Activated T-cell treated with anti-CD3 and anti-CD28 coated beads for 4 hours (primary cell): ENCODE data around the gene TTLL9.

Experiments
- DNase-seq: peaks from one replicate; pipeline ENCODE4 v3.0.0-alpha.2; 2020

TTLL9 gene

GRCh38 chr20:31859266-31859997, 11.0 kb upstream of the TTLL9 start:
- no peak for DNase-seq

DNA sequence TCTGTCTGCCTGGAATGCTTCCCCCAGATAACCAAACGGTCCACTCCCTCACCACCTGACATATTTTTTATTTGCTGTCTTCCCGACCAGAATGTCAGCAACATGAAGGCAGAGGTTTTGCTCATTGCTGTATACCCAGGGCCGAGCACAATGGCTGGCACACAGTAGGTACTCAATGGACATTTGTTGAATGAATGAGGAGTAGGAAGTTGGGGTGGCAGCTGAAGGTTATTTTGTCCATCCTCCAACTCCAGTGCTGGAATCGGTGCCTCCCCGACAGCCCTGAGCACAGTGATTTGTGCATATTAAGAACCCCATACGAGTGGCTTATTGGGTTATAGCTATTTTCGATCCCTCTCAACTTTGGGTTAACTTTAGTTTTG, 10.4 kb upstream of the TTLL9 start:
- no peak for DNase-seq

- no peak for DNase-seq
Measured at GRCh38 chr20:31860390-31861134, 9.9 kb upstream of the TTLL9 start.

DNA sequence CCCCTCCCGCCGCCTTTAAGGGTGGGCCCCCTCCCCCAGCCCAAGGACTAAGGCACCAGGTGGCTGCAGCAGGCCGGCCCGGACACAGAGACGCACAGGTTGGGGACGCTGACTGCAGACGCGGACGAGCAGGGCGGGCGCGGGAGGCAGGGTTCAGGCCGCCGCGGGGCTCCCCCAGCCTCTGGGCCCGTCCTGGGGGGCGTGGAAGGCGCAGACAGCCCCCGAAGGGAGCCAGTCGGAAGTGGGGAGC, 9.4 kb upstream of the TTLL9 start:
- DNase-seq: no peak

- DNase-seq: peak; percentile 48
Measured at GRCh38 chr20:31861385-31862156, 8.9 kb upstream of the TTLL9 start.

DNA sequence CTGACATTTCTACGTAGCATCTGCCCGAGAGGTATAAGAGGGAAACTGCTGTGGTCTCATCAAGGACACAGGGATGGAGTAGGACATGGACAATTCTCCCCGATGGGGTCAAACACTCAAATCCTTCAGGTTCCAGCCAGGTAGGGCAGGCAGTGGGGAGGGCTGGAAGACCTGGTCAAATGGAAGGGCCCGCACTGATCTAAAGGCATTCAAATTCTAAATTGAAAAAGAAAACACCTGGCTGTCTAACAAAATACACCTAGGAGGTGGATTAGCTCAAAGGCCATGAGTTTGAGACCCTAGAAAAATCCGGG, 8.3 kb upstream of the TTLL9 start:
- no peak for DNase-seq

- no peak for DNase-seq
Measured at GRCh38 chr20:31862506-31862905, 7.9 kb upstream of the TTLL9 start.

- no peak for DNase-seq
Measured at GRCh38 chr20:31863296-31864085, 6.9 kb upstream of the TTLL9 start.

- no peak for DNase-seq
Measured at GRCh38 chr20:31864521-31865400, 5.7 kb upstream of the TTLL9 start.

- no peak for DNase-seq
Measured at GRCh38 chr20:31866221-31866620, 4.2 kb upstream of the TTLL9 start.

DNA sequence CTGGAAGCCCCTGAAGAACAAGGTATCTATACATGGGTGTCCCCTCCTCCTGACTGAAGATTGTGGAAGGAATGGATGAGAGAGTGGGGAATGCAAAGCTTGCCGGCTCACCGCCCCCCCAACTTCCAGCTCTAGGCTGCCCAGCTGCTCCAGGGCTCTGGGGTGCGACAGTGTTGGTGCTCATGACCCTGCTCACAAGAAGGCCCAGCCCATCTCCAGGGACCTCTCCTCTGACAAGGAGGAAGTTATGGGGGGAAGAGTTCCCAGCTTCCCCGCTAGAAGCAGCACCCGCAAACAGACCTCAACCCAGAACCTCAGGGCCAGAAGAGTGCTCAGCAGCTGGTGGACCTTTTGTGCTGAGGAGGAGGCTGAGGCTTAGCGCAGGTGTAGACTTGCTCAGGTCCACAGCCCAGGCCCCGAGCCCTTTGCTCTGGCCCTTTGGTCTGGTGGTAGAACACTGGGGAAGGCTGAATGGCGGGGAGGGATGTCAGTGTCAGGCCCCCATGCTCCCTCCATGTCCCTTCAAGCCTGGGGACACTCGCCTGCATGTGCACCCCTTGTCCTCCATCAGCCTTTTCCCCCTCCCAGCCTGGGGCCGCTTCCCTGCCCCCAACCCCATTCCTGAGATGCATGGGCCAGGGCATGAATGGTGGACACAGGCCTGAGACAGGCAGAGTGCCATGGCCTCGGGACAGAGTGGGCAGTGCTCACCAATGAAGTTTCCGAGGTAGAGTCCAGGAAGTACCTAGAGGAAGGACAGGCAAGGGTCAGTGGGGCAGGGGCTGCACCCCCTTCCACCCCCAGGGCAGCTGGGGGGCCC, 1.4 kb upstream of the TTLL9 start:
- DNase-seq: no peak

DNA sequence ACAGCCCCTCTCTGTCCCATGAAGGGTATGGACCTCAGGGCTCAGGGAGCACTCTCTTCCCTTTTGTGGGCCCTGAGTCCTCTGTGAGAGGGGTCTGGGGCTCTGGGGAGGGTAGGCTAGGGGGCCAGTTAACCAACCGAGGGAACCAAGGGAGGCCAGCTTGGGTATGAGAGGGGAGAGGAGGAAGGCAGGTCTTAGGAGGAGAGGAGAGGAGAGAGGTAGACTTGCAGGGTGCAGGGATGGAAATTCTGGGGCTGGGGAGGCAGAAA, 827 bp upstream of the TTLL9 start:
- no peak for DNase-seq

GRCh38 chr20:31870726-31871617, 538 bp downstream of the TTLL9 start:
- no peak for DNase-seq

GRCh38 chr20:31871618-31871954, 1.2 kb downstream of the TTLL9 start:
- no peak for DNase-seq

DNA sequence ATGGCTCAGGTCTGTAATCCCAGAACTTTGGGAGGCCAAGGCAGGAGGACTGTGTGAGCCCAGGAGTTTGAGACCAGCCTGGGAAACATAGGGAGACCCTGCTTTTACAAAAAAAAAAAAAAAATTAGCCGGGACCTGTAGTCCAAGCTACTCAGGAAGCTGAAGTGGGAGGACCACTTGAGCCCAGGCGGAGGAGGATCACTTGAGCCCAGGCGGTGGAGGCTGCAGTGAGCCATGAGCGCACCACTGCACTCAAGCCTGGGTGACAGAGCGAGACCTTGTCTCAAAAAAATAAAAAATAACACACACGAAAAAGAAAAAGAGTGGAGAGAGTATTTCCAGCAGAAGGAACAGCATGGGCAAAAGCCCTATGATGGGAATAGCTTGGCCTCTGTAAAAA, 2.0 kb downstream of the TTLL9 start:
- no peak for DNase-seq

GRCh38 chr20:31875671-31876070, 5.2 kb downstream of the TTLL9 start:
- no peak for DNase-seq

GRCh38 chr20:31877684-31878083, 7.2 kb downstream of the TTLL9 start:
- DNase-seq: no peak

- DNase-seq: peak; percentile 55
Measured at GRCh38 chr20:31879143-31879987, 8.9 kb downstream of the TTLL9 start.

DNA sequence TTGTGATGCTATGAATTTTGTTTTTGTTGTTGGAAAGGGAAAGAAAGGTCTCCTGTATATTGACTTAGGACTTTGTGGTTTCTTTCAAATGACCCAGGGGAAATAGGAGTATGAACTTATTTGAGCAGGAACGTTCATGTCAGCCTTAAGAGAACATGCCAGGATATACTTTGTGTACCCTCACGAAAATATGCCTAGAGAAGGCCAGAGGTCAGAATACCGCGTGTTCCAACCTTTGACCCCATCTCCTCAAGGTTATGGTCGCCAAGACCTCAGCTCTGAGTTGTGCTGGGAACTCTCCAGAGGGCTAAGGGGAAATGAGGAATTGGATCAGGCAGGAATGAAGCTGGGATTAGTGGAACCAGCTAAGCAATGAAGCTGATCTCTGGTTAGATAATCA, 11.5 kb downstream of the TTLL9 start:
- no peak for DNase-seq

- no peak for DNase-seq
Measured at GRCh38 chr20:31883829-31884228, 13.4 kb downstream of the TTLL9 start.
